H1 (cell line): ENCODE data around the gene UGT1A7. TPM values are rescaled to one million over a fixed set of nuclear protein-coding genes. Genes with fewer than 3 reads are reported as not detected.
"Not testable (repeated sequence)": the region's sequence is repeated elsewhere in the genome, so short reads cannot be mapped to it uniquely, and the experiment has no call there.

Experiments
- CTCF ChIA-PET: fragments of 300-600 bp; sonication (Branson Sonifier 250); formaldehyde crosslinking; loops from one replicate; lab custom pipeline; 2021; ENCODE audit not compliant: partially characterized antibody; lab: Charles Lee
- POLR2A ChIA-PET: fragments of 300-600 bp; sonication (Branson Sonifier 250); formaldehyde crosslinking; loops from one replicate; lab custom pipeline; 2021; ENCODE audit warnings: inconsistent platforms; ENCODE audit not compliant: partially characterized antibody; lab: Charles Lee
- DNase-seq, 2 experiments: peaks; one replicate each; pipeline versions ENCODE4 v3.0.0 to v3.0.0-alpha.2; 2010 to 2022; ENCODE audit warnings: low spot score in 2 of 2, low read depth in 1 of 2, mixed read lengths in 1 of 2
- FAIRE-seq: peaks from 2 replicates; lab custom pipeline; 2011; peaks lifted over from hg19 to GRCh38; lab: Jason Lieb, UNC
- H2AFZ ChIP-seq: 2 replicates; pipeline ENCODE4 v1.8.1; 2012; ENCODE audit warnings: low read length, inconsistent platforms
- H2AK5ac ChIP-seq: 2 replicates; pipeline ENCODE4 v1.6.1; 2013; ENCODE audit warnings: low read depth, low read length
- H2BK120ac ChIP-seq: replicated peaks from 2 replicates; pipeline ENCODE3; 2013; ENCODE audit warnings: low read depth, low read length, inconsistent platforms
- H2BK12ac ChIP-seq: 2 replicates; pipeline ENCODE4 v1.6.1; 2013; ENCODE audit warnings: low read depth, low read length
- H2BK15ac ChIP-seq: 2 replicates; pipeline ENCODE4 v1.6.1; 2013; ENCODE audit warnings: low read length
- H2BK20ac ChIP-seq: 2 replicates; pipeline ENCODE4 v1.6.1; 2013; ENCODE audit warnings: low read length
- H2BK5ac ChIP-seq: 2 replicates; pipeline ENCODE4 v1.6.1; 2013; ENCODE audit warnings: low read depth, low read length
- H3K14ac ChIP-seq: 2 replicates; pipeline ENCODE4 v1.6.1; 2013; ENCODE audit warnings: inconsistent platforms; ENCODE audit not compliant: insufficient read length
- H3K18ac ChIP-seq: 2 replicates; pipeline ENCODE4 v1.6.1; 2013; ENCODE audit warnings: low read length; ENCODE audit errors: extremely low read depth
- H3K23ac ChIP-seq: 2 replicates; pipeline ENCODE4 v1.6.1; 2013; ENCODE audit warnings: inconsistent platforms; ENCODE audit not compliant: insufficient read length
- H3K23me2 ChIP-seq: 2 replicates; pipeline ENCODE4 v1.6.1; 2013; ENCODE audit warnings: low read depth, low read length
- H3K27ac ChIP-seq: 2 replicates; pipeline ENCODE4 v1.6.1; 2011; ENCODE audit warnings: low read depth, low read length, inconsistent platforms
- H3K27me3 ChIP-seq, 4 experiments: replicated peaks in 1 of 4; 1 replicate in 1 of 4; 2 replicates in 3 of 4; pipeline versions ENCODE4 v1.6.1 to v1.8.1; 2011 to 2013; ENCODE audit warnings: low read length in 3 of 4, mild to moderate bottlenecking in 3 of 4, inconsistent platforms in 2 of 4, mixed read lengths in 2 of 4, moderate library complexity in 1 of 4; ENCODE audit not compliant: control insufficient read depth in 3 of 4, insufficient read depth in 3 of 4; ENCODE audit errors: extremely low read depth in 1 of 4
- H3K36me3 ChIP-seq, 4 experiments: 2 replicates each; pipeline versions ENCODE4 v1.6.1 to v1.8.1; 2011 to 2013; ENCODE audit warnings: mild to moderate bottlenecking in 4 of 4, low read length in 3 of 4, moderate library complexity in 2 of 4, control low read depth in 1 of 4, inconsistent platforms in 1 of 4; ENCODE audit not compliant: insufficient read depth in 4 of 4, control insufficient read depth in 2 of 4
- H3K4ac ChIP-seq: replicated peaks from 2 replicates; pipeline ENCODE3; 2013; ENCODE audit warnings: low read length, low read depth, mixed read lengths, inconsistent platforms; ENCODE audit not compliant: insufficient read length
- H3K4me1 ChIP-seq, 4 experiments: replicated peaks in 1 of 4; 1 replicate in 1 of 4; 2 replicates in 3 of 4; pipeline versions ENCODE4 v1.6.1 to v1.8.1; 2011 to 2013; ENCODE audit warnings: low read length in 3 of 4, inconsistent platforms in 2 of 4, mixed read lengths in 1 of 4; ENCODE audit not compliant: insufficient read depth in 4 of 4, control insufficient read depth in 3 of 4
- H3K4me2 ChIP-seq, 2 experiments: 2 replicates each; pipeline versions ENCODE4 v1.6.1 to v1.8.1; 2011 to 2013; ENCODE audit warnings: low read depth in 2 of 2, low read length in 2 of 2, control low read depth in 1 of 2, inconsistent platforms in 1 of 2, mild to moderate bottlenecking in 1 of 2; ENCODE audit not compliant: insufficient read depth in 1 of 2
- H3K4me3 ChIP-seq, 4 experiments: fragments of 200-600, 300-600 bp in 1 of 4; sonication (generic), shearing (Covaris generic), sonication (Bioruptor Twin) in 1 of 4; 2 replicates each; pipeline versions ENCODE4 v1.5.1 to v1.8.1; 2011 to 2016; ENCODE audit warnings: low read length in 4 of 4, low read depth in 3 of 4, control low read depth in 2 of 4, inconsistent platforms in 2 of 4, mild to moderate bottlenecking in 2 of 4, mixed read lengths in 1 of 4, moderate library complexity in 1 of 4; ENCODE audit not compliant: insufficient read depth in 2 of 4; ENCODE audit errors: extremely low read depth in 1 of 4
- H3K56ac ChIP-seq: replicated peaks from 2 replicates; pipeline ENCODE3; 2013; ENCODE audit warnings: low read depth, mild to moderate bottlenecking, mixed read lengths, low read length, inconsistent platforms; ENCODE audit not compliant: insufficient read length
- H3K79me1 ChIP-seq: 2 replicates; pipeline ENCODE4 v1.6.1; 2013; ENCODE audit warnings: low read depth, low read length, control low read depth
- H3K79me2 ChIP-seq, 2 experiments: 2 replicates each; pipeline versions ENCODE4 v1.6.1 to v1.8.1; 2012 to 2013; ENCODE audit warnings: low read length in 2 of 2, mild to moderate bottlenecking in 2 of 2, inconsistent platforms in 1 of 2; ENCODE audit not compliant: insufficient read depth in 2 of 2, control insufficient read depth in 1 of 2
- H3K9ac ChIP-seq, 4 experiments: replicated peaks in 1 of 4; 1 replicate in 1 of 4; 2 replicates in 3 of 4; pipeline versions ENCODE4 v1.6.1 to v1.8.1; 2011 to 2013; ENCODE audit warnings: low read depth in 3 of 4, low read length in 3 of 4, control low read depth in 2 of 4, mild to moderate bottlenecking in 2 of 4, moderate library complexity in 2 of 4, inconsistent platforms in 1 of 4; ENCODE audit errors: extremely low read depth in 1 of 4
- H3K9me3 ChIP-seq, 2 experiments: 2 replicates each; pipeline versions ENCODE4 v1.6.1 to v1.8.1; 2012 to 2013; ENCODE audit warnings: mild to moderate bottlenecking in 2 of 2, moderate library complexity in 2 of 2, control low read depth in 1 of 2, inconsistent platforms in 1 of 2, low read depth in 1 of 2, low read length in 1 of 2, mixed read lengths in 1 of 2; ENCODE audit not compliant: insufficient read depth in 2 of 2
- H4K20me1 ChIP-seq, 2 experiments: replicated peaks in 1 of 2; 2 replicates each; pipeline versions ENCODE3 to v1.8.1; 2011 to 2013; ENCODE audit warnings: inconsistent platforms in 2 of 2, low read length in 2 of 2, mild to moderate bottlenecking in 1 of 2; ENCODE audit not compliant: insufficient read depth in 2 of 2, control insufficient read depth in 1 of 2
- H4K5ac ChIP-seq: 2 replicates; pipeline ENCODE4 v1.6.1; 2013; ENCODE audit warnings: low read length, low read depth, mixed read lengths, inconsistent platforms; ENCODE audit not compliant: insufficient read length
- H4K8ac ChIP-seq: 2 replicates; pipeline ENCODE4 v1.8.0; 2013; ENCODE audit warnings: mild to moderate bottlenecking, moderate library complexity, low read length, inconsistent platforms; ENCODE audit not compliant: insufficient read depth; ENCODE audit errors: extremely low read depth
- H4K91ac ChIP-seq: replicated peaks from 2 replicates; pipeline ENCODE3; 2013; ENCODE audit warnings: low read length, mixed read lengths, inconsistent platforms; ENCODE audit not compliant: insufficient read length
- ASH2L ChIP-seq: fragments of 200-600, 300-600 bp; sonication (generic); IDR thresholded peaks from one replicate; pipeline ENCODE4 v1.7.1; 2017; ENCODE audit warnings: low read length
- KDM4A ChIP-seq: IDR thresholded peaks from one replicate; pipeline ENCODE4 v1.7.1; 2012; ENCODE audit warnings: low read depth, mild to moderate bottlenecking, moderate library complexity, low read length, inconsistent platforms; ENCODE audit not compliant: severe bottlenecking
- SIN3A ChIP-seq, 2 experiments: IDR thresholded peaks in 1 of 2; conservative IDR thresholded peaks in 1 of 2; 2 replicates each; pipeline ENCODE4 v1.6.1; 2011 to 2012; ENCODE audit warnings: low read length in 2 of 2, improper control_type of control experiment in 1 of 2, low read depth in 1 of 2, mild to moderate bottlenecking in 1 of 2
- WGBS, 2 experiments: shearing (Covaris generic) in 1 of 2; methylation state at CpG; one replicate each; pipeline versions ENCODE4 v1.1.6 to v1.1.7; 2013 to 2015; ENCODE audit warnings: low lambda C conversion rate in 2 of 2, mixed read lengths in 2 of 2, inconsistent platforms in 1 of 2, low coverage in 1 of 2, missing lambda C conversion rate in 1 of 2; ENCODE audit not compliant: insufficient replicate concordance in 2 of 2, insufficient coverage in 1 of 2, insufficient read length in 1 of 2; ENCODE audit errors: extremely low coverage in 1 of 2, missing lambda C conversion rate in 1 of 2; 5-methylcytosine and 5-hydroxymethylcytosine counted together
- polyA plus RNA-seq, 7 experiments: library from polyadenylated mRNA; depleted of rRNA in 3 of 7; stranded (reverse) in 5 of 7; unstranded in 2 of 7; fragments of >200 nt in 5 of 7; fragments of 200-250 nt in 2 of 7; gene quantifications; 1 replicate in 5 of 7; 2 replicates in 1 of 7; 4 replicates in 1 of 7; pipeline versions ENCODE4 v1.2.1 to v1.2.3, GENCODE V29; 2011 to 2013; ENCODE audit warnings: missing spikeins in 2 of 7, mixed read lengths in 2 of 7
- total RNA-seq: library from RNA; stranded (reverse); fragmentation: NEBNext Ultra II Directional; extraction: Animal tissue kit (Norgen Biotek cat#: 25700); gene quantifications from 2 replicates; pipeline ENCODE4 v1.2.1, GENCODE V29; 2021
- TF ChIP-seq, protein P1 (sequence below): IDR thresholded peaks from 2 replicates; pipeline ENCODE4 v1.6.1; 2012; ENCODE audit warnings: inconsistent platforms

The UGT1A7 gene
- total and polyA plus RNA-seq, 2 of the 8 experiments (the other 6 are each of a cell fraction or from before 2014, with no cell fraction given) = not detected

DNA sequence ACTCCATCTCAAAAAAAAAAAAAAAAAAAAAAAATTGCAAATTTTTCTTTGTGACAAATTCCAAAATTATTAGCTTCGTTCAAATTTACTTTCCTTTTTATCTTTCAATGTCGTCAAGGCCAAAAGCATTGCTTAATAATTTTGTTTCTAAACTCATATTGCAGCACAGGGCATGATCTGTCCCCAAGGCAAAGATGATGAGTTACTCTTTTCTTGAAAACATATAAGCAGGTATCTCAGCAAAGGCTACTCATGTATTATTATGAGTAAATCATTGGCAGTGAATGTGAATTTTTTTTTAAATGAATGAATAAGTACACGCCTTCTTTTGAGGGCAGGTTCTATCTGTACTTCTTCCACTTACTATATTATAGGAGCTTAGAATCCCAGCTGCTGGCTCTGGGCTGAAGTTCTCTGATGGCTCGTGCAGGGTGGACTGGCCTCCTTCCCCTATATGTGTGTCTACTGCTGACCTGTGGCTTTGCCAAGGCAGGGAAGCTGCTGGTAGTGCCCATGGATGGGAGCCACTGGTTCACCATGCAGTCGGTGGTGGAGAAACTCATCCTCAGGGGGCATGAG lies at the start of gene UGT1A7 (continued):
- TF ChIP-seq SIN3A (conservative IDR thresholded peaks at IDR 0.05 in 1 of 2, IDR thresholded peaks at IDR 0.05 in 1 of 2; ENCODE audit: low read depth in 1 of 2, low read length in 2 of 2) (no peak), ASH2L (no peak), KDM4A (no peak)
- TF ChIP-seq, protein P1, sequence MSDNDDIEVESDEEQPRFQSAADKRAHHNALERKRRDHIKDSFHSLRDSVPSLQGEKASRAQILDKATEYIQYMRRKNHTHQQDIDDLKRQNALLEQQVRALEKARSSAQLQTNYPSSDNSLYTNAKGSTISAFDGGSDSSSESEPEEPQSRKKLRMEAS = no peak

DNA sequence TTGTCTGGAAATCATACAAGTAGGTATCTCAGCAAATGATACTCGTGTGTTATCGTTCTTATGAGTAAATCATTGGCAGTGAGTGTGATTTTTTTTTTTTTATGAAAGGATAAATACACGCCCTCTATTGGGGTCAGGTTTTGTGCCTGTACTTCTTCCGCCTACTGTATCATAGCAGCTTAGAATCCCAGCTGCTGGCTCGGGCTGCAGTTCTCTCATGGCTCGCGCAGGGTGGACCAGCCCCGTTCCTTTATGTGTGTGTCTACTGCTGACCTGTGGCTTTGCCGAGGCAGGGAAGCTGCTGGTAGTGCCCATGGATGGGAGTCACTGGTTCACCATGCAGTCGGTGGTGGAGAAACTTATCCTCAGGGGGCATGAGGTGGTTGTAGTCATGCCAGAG lies 45.4 kb upstream of the UGT1A7 start, which contains the start of gene UGT1A10:
UGT1A10 (plus strand) TSS at position 143 of the 400 bp plus-strand sequence; CDS start at position 218, 75 bp downstream.
- H3K14ac ChIP-seq, H3K23me2 ChIP-seq, H3K4me2 ChIP-seq, H2AK5ac ChIP-seq, H3K27me3 ChIP-seq, H2BK20ac ChIP-seq, H2BK15ac ChIP-seq, POLR2A ChIA-PET, H3K4me1 ChIP-seq, H2BK120ac ChIP-seq, H4K91ac ChIP-seq, H3K56ac ChIP-seq, H4K20me1 ChIP-seq, H4K8ac ChIP-seq, H3K9me3 ChIP-seq, H3K36me3 ChIP-seq, H3K4me3 ChIP-seq, H3K79me1 ChIP-seq, FAIRE-seq, CTCF ChIA-PET, H3K23ac ChIP-seq, DNase-seq, H2BK5ac ChIP-seq, H3K4ac ChIP-seq, H3K27ac ChIP-seq, H2BK12ac ChIP-seq, H2AFZ ChIP-seq, H4K5ac ChIP-seq, H3K79me2 ChIP-seq, H3K18ac ChIP-seq, H3K9ac ChIP-seq: not testable (repeated sequence)
- WGBS, 2 experiments = 90% methylated on average over 10 of the region's 10 CpGs; no CpG with 5 or more reads in 1 of the 2 experiments
